ENCODE data around the gene PPM1K. TPM values are rescaled to one million over a fixed set of nuclear protein-coding genes. Genes with fewer than 3 reads are reported as not detected.

The PPM1K gene
- total and polyA plus RNA-seq, 2 experiments from 2014 or later, result 9.1 to 12.0 TPM

- H3K36me3 ChIP-seq (ENCODE audit: insufficient read depth), result no peaks in the 10 kb centered on the region
- H3K4me1 ChIP-seq (ENCODE audit: insufficient read depth), result peaks cover 12% of the 10 kb centered on the region
- no peak for TF ChIP-seq EZH2phosphoT487 (IDR thresholded peaks at IDR 0.05; ENCODE audit: unreplicated experiment)
- no peak for TF ChIP-seq STAT1 (IDR thresholded peaks at IDR 0.05; ENCODE audit: unreplicated experiment)
- TF ChIP-seq ZNF114 (CRISPR knock-in tag; IDR thresholded peaks at IDR 0.05), result no peak
- TF ChIP-seq EZH2 (IDR thresholded peaks at IDR 0.05; ENCODE audit: low read depth, unreplicated experiment), result no peak
- no peak for TF ChIP-seq ZNF331 (CRISPR knock-in tag; IDR thresholded peaks at IDR 0.05; ENCODE audit: low read depth)
- TF ChIP-seq JUNB (IDR thresholded peaks at IDR 0.05; ENCODE audit: unreplicated experiment), result no peak
- no peak for TF ChIP-seq NANOG (IDR thresholded peaks at IDR 0.05; ENCODE audit: borderline replicate concordance)
- no peak for TF ChIP-seq POLR2AphosphoS5 (IDR thresholded peaks at IDR 0.05; ENCODE audit: low read depth)
- no peak for TF ChIP-seq CREB1 (CRISPR knock-in tag; IDR thresholded peaks at IDR 0.05; ENCODE audit: low read depth)
- no peak for TF ChIP-seq REST (IDR thresholded peaks at IDR 0.05; ENCODE audit: unreplicated experiment)
- no peak for TF ChIP-seq CTCF (conservative IDR thresholded peaks at IDR 0.05; ENCODE audit: low read depth in 2 of 2)
- no peak for TF ChIP-seq ZNF462 (CRISPR knock-in tag; IDR thresholded peaks at IDR 0.05)
- ATAC-seq (no peak), DNase-seq (ENCODE audit: low spot score) (no peak)
- H3K79me2 ChIP-seq (replicated peaks; ENCODE audit: insufficient read depth), result no peaks in the 10 kb centered on the region
- Mint-ChIP-seq H3K27me3 (ENCODE audit: insufficient read depth, low read depth, poor library complexity) (no peaks in the 10 kb centered on the region), H3K27ac (no peak overlapping the region), H3K4me3 (no peak overlapping the region), H3K4me1 (peaks cover 15% of the 10 kb centered on the region), H3K9me3 (peaks cover 15% of the 10 kb centered on the region; the same call in 2 of the 3 replicates), H3K36me3 (ENCODE audit: low read depth) (peaks cover 3% of the 10 kb centered on the region; the same call in 2 of the 3 replicates)
- H3K4me2 ChIP-seq, result no peak overlapping the region
- no peak overlapping the region for H2AFZ ChIP-seq
- H3K27me3 ChIP-seq (ENCODE audit: insufficient read depth), result no peaks in the 10 kb centered on the region
- H3K4me3 ChIP-seq, result no peak overlapping the region
- H3K27ac ChIP-seq (ENCODE audit: low read depth), result no peak overlapping the region
- no peaks in the 10 kb centered on the region for H4K20me1 ChIP-seq (replicated peaks; ENCODE audit: insufficient read depth)
- H3F3A ChIP-seq (replicated peaks; ENCODE audit: low read depth), result no peaks in the 10 kb centered on the region
- 0 out of 2 replicates have a peak, but pooled peaks cover 7% of the 10 kb centered on the region for H3K9me2 ChIP-seq (ENCODE audit: insufficient read depth)
Observed at GRCh38 chr4:88315460-88316017, 31.2 kb upstream of the PPM1K start.

Data from GM23338 (cell line).